ENCODE measurements around the gene COX7B.
"Not testable (repeated sequence)": the region's sequence is repeated elsewhere in the genome, so short reads cannot be mapped to it uniquely, and the experiment has no call there.

Gene COX7B, protein sequence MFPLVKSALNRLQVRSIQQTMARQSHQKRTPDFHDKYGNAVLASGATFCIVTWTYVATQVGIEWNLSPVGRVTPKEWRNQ

DNA sequence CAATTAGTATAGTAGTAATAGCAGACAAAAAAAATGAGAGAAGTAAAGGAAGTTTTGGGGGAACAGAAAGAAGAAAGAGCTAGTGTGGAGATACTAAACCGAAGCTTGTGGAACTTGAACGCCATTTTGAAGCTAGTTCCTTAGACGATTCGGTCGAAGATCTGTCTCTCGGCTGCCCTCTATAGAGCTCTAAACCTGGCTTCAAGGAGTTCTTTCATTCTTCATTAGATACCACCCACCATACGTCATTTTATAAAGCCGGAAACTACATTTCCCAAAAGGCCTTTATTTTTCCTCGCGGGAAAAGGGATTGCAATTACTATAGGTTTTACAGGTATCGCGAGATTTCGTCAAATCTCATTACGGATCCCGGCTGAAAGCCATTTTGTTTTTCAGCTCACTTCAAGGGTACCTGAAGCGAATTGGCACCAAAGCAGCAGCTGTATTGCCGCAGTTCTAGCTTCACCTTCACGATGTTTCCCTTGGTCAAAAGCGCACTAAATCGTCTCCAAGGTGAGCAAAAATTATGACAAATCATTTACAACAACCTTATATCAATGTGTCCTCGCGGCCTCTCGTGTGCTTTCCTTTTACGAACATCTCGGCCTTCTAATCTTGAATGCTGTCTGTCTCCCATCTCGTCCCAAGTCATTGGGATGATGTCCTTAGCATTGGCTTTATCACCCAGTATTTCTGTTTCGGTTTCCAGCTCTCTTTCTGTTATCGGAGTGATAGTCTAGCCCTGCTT, at the start of gene COX7B:
TSS of gene COX7B (plus strand) at position 388 of the 748 bp plus-strand sequence. CDS start at position 474, 86 bp downstream.
- DNase-seq, result peak; percentile 77 to 79

DNA sequence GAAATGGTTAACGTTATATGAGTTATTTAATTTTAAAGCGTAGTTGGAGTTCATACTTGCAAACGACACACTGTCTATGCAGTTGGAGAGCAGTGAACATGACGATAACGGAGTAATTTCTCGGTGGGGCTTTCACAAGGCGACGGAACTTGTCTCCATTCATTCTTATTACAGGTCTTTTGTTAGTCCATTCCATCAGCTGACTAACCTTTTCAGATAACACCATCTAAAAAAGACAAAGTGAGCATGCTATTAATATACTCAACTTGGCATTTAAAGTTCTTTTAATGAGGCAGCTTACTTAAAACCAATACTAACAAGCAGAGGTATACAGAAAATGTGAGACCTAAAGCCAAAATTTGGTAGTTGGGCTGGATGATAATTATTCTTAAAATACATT, 23.9 kb upstream of the COX7B start:
- DNase-seq, result no peak

DNA sequence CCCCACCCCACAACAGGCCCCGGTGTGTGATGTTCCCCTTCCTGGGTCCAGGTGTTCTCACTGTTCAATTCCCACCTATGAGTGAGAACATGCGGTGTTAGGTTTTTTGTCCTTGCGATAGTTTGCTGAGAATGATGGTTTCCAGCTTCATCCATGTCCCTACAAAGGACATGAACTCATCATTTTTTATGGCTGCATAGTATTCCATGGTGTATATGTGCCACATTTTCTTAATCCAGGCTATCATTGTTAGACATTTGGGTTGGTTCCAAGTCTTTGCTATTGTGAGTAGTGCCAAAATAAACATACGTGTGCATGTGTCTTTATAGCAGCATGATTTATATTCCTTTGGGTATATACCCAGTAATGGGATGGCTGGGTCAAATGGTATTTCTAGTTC, 17.9 kb upstream of the COX7B start:
- DNase-seq, result not testable (repeated sequence)

DNA sequence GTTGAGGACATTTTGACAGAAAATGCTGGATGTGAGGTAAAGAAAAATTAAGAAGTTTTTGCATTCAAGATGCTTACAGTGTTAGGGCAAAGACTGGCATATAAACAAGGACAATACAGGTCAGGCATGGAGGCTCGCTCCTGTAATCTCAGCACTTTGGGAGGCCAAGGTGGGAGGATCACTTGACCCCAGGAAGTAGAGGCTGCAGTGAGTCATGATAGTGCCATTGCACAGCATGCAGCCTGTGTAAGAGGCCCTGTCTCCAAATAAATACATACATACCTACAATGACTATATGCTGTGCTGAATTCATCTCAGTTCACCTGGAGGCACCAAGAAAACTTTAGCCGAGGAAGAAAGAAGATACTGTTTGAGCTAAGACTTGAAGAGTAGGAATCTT, 6.4 kb upstream of the COX7B start:
- no peak for DNase-seq

DNA sequence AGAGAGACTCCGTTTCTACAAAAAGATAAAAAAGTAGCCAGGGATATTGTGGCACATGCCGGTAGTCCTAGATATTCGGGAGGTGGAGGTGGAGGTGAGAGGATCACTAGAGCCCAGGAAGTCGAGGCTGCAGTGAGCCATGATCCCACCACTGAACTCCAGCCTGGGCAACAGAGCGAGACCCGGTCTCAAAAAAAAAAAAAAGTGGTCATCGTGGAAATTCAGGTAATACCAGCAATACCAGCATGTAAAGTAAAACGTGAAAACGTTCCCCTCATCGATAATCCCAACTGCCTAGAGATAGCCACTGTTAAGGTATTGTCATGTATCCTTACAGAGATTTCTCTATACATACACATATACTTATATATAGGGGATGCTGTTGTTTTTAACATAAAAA, 5.6 kb upstream of the COX7B start:
- DNase-seq, result no peak

DNA sequence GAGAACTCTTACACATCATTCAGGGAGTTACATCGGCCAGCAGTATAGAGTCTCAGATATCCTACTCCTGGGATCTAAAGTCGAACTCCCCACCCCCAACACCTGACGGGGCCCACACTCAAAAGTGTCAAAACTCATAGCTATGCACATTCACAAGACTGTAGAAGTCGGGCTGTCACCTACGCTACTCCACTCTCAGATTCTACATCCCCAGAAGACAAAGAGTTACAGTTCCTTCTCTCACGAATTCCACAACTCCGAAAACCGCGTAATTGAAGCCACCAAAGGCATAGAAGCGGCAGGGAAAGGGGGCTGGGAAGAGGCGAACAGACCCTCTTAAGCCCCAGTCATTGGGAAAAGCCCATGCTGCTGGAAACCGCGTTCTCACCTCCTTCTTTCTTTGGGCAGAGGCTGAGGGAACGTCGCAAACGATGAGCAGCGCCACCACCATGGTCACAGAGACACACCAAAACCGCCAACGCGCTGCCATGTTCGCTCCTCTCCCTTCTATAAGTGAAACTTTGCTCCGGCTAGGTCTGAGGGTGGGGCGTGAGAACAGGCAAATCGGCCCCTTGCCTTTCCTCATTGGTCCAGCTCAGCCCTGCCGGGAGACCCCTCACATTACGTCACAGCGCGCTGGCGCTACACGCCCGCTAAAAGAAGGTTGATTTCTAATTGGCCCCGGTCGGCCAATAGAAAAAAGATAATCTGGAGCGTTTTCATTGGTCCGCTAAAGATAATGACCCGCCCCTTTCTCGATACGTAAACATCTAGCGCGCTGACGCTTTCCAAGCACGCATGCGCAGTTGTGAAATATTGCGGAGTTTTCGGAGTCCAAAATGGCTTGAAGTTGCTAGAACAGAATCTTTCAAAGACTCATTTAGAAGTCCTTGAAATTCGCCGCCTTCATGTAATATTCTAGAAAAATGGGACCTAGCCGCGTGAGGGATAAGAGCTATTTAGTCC, 4.1 kb upstream of the COX7B start, which contains the start of gene MAGT1:
TSS of gene MAGT1 (minus strand) at position 515 of the 966 bp plus-strand sequence. CDS start at position 490, 25 bp downstream.
- DNase-seq, result peak; percentile 62 to 75

- DNase-seq, result no peak
Observed at GRCh38 chrX:77900688-77901087, 1.4 kb downstream of the COX7B start.

- no peak for DNase-seq
Observed at GRCh38 chrX:77901506-77901905, 2.2 kb downstream of the COX7B start.

- no peak for DNase-seq
Observed at GRCh38 chrX:77910108-77910840, 11.0 kb downstream of the COX7B start, which contains the start of gene ATP7A. TSS of gene ATP7A (plus strand) at chrX:77910693. CDS start at chrX:77971642, 60,949 bp downstream.

DNA sequence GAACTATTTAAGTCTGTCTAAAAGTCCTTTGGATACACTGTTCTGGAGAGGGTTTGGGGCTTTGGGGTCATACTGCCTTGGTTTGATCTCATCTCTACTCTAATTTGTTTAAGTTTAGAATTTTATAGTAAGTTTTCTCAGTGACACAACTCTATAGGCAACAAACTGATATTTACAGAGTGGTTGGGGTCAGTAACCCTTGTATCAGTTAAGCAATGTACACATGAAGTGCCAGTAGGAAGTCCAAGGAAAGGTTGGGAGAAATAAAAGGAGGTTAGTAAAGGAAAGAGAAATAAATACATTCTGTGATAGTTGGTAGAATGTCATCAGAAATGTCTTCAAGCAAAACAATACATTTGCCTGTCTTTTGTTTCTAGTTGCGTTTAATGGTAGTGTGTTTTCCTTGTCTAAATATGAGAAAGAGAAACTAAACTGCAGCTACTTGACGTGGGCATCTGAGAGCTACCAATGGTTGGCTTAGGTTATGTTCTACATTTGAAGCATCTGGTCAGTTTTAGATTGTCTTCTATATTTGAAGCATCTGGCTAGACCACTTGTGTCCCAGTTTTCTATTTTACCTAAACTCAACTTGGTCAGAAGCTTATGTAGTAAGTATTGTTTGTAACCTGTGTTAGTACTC, 18.1 kb downstream of the COX7B start:
- no peak for DNase-seq

DNA sequence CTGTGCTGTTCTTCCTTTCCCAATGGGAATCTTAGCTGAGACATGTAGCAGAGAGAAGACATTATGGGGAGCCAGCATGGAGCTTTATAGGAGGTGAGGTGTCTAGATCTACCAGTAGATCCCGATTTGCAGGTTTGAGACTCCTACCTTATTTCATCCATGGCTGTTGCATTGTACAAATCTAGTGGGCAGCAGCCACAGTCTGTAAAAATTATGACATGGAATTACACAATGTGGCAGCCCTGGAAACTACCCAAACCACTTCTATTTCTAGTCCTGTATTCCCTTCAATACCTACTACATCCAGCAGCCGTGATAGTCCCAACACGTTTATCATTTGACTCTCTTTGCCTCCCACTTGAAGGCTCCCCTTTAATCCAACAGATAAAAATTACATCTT, 19.3 kb downstream of the COX7B start:
- no peak for DNase-seq

GRCh38 chrX:77919370-77919769, 20.1 kb downstream of the COX7B start:
- DNase-seq, result not testable (repeated sequence)

GRCh38 chrX:77922787-77923186, 23.5 kb downstream of the COX7B start:
- no peak for DNase-seq

- DNase-seq, result no peak
Observed at GRCh38 chrX:77924320-77924859, 25.1 kb downstream of the COX7B start.

DNA sequence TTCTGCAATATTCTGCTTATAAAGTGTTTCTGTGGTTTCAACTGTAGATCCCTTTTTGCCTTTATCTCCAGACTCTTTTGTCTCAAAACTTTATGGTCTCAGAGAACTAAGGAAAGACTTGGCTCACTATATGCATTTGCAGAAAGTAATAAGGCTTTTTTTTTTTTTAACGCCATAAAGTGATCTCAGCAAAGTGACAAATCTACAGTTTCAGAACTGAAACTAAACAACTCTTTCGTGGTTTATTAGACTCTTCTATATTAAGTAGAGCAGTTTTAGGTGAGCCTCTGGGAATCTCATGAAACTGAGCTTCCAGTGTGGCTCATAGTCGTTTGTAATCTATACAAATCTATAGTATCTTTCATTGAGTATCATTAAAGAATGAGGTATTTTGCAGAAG, 26.5 kb downstream of the COX7B start:
- DNase-seq, result no peak

DNA sequence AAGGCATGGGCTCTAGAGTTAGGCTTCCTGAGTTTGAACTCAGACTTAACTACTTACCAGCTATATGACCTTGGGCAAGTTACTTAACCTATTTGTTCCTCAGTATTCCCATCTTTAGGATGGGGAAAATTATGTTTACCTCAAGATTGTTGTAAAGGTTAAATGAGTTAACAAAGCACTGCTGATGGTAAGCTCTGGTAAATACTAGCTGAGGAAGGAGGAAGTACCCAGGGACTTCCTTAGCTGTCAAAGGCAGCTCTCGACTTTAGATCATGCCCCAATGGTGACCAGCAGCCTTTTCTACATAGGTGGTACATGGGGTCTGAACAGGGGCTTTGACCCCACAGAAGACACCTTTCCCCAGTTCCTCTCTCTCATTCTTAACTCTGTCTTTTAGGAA, 31.3 kb downstream of the COX7B start:
- no peak for DNase-seq

- no peak for DNase-seq
Observed at GRCh38 chrX:77935886-77936285, 36.6 kb downstream of the COX7B start.

- DNase-seq, result no peak
Observed at GRCh38 chrX:77936299-77936698, 37.0 kb downstream of the COX7B start.

DNA sequence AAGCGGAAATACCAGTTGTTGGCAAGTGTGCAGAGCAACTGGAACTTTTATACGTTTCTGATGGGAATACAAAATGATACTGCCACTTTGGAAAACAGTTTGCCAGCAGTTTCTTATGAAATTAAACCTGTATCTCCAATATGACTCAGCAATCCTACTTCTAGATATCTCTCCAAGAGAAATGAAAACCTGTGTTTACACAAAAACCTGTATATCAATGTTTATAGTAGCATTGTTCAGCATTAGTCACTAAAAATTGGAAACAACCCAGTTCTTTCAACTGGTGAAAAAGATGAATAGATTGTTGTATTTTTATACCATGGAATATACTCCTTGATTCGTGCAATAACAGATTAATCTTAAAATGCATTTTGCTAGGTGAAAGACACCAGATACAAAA, 38.0 kb downstream of the COX7B start:
- no peak for DNase-seq

- no peak for DNase-seq
Observed at GRCh38 chrX:77938083-77938680, 38.9 kb downstream of the COX7B start.

- DNase-seq, result not testable (repeated sequence)
Observed at GRCh38 chrX:77945031-77945430, 45.8 kb downstream of the COX7B start.
